ENCODE data around the gene CDH2.

DNA sequence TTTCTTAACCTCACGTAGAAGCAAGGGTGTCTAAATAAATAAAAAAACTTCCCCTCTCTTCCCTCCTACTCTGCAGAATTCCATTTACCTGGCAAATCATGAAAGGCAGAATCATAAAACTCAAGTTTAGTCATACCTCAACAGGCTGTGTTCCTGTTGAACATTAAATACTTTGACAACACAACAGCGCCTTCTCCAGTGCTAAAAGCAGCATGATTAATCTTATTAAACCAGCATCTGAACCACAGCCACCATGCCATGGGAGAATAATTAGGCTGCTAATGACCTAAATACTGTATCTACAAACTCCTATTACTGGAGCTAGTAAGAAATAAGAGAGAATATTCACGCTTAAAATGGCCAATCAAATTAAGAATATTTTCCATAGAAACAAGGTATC is 68.1 kb downstream of the CDH2 start:
- TF ChIP-seq CTCF (IDR thresholded peaks at IDR 0.05) (no peak), POLR2A (IDR thresholded peaks at IDR 0.05) (no peak), EP300 (IDR thresholded peaks at IDR 0.05) (no peak)
